Loucy (cell line): ENCODE measurements around the gene DNAJC11.
A peak's percentile ranks its signal among the peaks of the same experiment; 100 is the strongest.

ENCODE experiments used
- H2AFZ ChIP-seq: fragments of 200-600 bp; sonication (generic); 2 replicates; pipeline ENCODE4 v1.6.0; 2016; ENCODE audit warnings: antibody characterized with exemption, mild to moderate bottlenecking, low read length, moderate library complexity
- H3F3A ChIP-seq: fragments of 200-600 bp; 2 replicates; pipeline ENCODE4 v1.6.0; 2016; ENCODE audit warnings: antibody characterized with exemption, low read depth, mild to moderate bottlenecking
- H3K27me3 ChIP-seq: fragments of 200-600 bp; sonication (generic); 2 replicates; pipeline ENCODE4 v1.6.1; 2014; ENCODE audit warnings: low read length, mild to moderate bottlenecking; ENCODE audit not compliant: insufficient read depth, poor library complexity, severe bottlenecking
- H3K36me3 ChIP-seq: fragments of 200-600 bp; sonication (generic); 2 replicates; pipeline ENCODE4 v1.6.1; 2016; ENCODE audit warnings: low read length; ENCODE audit not compliant: insufficient read depth
- H3K4me1 ChIP-seq: fragments of 200-600 bp; sonication (generic); 2 replicates; pipeline ENCODE4 v1.5.1; 2014; ENCODE audit warnings: low read length, mild to moderate bottlenecking; ENCODE audit not compliant: insufficient read depth, poor library complexity, severe bottlenecking
- H3K4me2 ChIP-seq: fragments of 200-600 bp; sonication (generic); 2 replicates; pipeline ENCODE4 v1.6.0; 2014; ENCODE audit warnings: antibody characterized with exemption, low read length, low read depth, mild to moderate bottlenecking; ENCODE audit not compliant: poor library complexity, severe bottlenecking
- H3K4me3 ChIP-seq: fragments of 200-600 bp; sonication (generic); 2 replicates; pipeline ENCODE4 v1.5.1; 2014; ENCODE audit warnings: low read length, mild to moderate bottlenecking, mixed read lengths; ENCODE audit not compliant: poor library complexity, severe bottlenecking
- H3K79me2 ChIP-seq: fragments of 200-600 bp; sonication (generic); 2 replicates; pipeline ENCODE4 v1.6.1; 2014; ENCODE audit warnings: low read length; ENCODE audit not compliant: insufficient read depth
- H3K9ac ChIP-seq: fragments of 200-600 bp; sonication (generic); 2 replicates; pipeline ENCODE4 v1.6.0; 2014; ENCODE audit warnings: mild to moderate bottlenecking, low read depth, low read length, moderate library complexity; ENCODE audit not compliant: poor library complexity, severe bottlenecking
- H3K9me2 ChIP-seq: fragments of 200-600 bp; sonication (generic); replicated peaks from 2 replicates; pipeline ENCODE4 v1.6.1; 2016; ENCODE audit warnings: low read depth, low read length, mixed read lengths
- H3K9me3 ChIP-seq: fragments of 200-600 bp; sonication (generic); 2 replicates; pipeline ENCODE4 v1.6.1; 2014; ENCODE audit warnings: mild to moderate bottlenecking, antibody characterized with exemption, low read length, low read depth; ENCODE audit not compliant: insufficient read depth
- H4K20me1 ChIP-seq: fragments of 200-600 bp; sonication (generic); 2 replicates; pipeline ENCODE4 v1.6.0; 2014; ENCODE audit warnings: antibody characterized with exemption, low read length, mild to moderate bottlenecking; ENCODE audit not compliant: insufficient read depth, poor library complexity, severe bottlenecking
- CTCF ChIP-seq: fragments of 200-600 bp; sonication (generic); conservative IDR thresholded peaks from 2 replicates; pipeline ENCODE4 v1.5.1; 2014; ENCODE audit warnings: mild to moderate bottlenecking, antibody characterized with exemption, low read length
- EZH2phosphoT487 ChIP-seq: fragments of 200-600 bp; IDR thresholded peaks from 2 replicates; pipeline ENCODE4 v1.6.1; 2018; ENCODE audit warnings: antibody characterized with exemption, mild to moderate bottlenecking, moderate library complexity, borderline replicate concordance

DNAJC11 gene

DNA sequence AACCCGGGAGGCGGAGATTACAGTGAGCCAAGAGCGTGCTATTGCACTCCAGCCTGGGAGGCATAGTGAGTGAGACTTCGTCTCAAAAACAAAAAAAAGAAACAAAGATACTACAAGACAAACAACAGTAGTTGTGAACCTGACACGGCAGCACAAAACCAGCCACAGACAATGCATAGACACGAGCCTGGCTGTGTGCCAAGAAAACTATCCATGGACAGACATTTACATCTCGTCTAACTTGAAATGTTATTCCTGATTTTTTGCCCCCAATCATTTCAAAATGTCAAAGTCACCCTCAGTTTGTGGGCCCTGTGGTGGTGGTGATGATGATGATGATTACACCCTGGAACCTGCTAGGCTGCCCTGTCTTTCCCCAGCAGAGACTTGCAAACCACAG lies 105.3 kb downstream of the DNAJC11 start:
- H3K4me1 ChIP-seq = peaks cover 28% of the 10 kb centered on the region
- no peaks in the 10 kb centered on the region for H3K9me2 ChIP-seq
- H2AFZ ChIP-seq = no peak overlapping the region
- no peaks in the 10 kb centered on the region for H3F3A ChIP-seq
- H3K79me2 ChIP-seq = peaks cover 57% of the 10 kb centered on the region
- no peak overlapping the region for H3K4me3 ChIP-seq
- no peaks in the 10 kb centered on the region for H3K9me3 ChIP-seq
- TF ChIP-seq CTCF (no peak), EZH2phosphoT487 (no peak)
- no peak overlapping the region for H3K9ac ChIP-seq
- no peaks in the 10 kb centered on the region for H3K27me3 ChIP-seq
- H3K36me3 ChIP-seq = peaks cover 57% of the 10 kb centered on the region; the same call in 1 of the 2 replicates
- peak overlapping the region; percentile 41 for H3K4me2 ChIP-seq
- H4K20me1 ChIP-seq = peaks cover 38% of the 10 kb centered on the region

DNA sequence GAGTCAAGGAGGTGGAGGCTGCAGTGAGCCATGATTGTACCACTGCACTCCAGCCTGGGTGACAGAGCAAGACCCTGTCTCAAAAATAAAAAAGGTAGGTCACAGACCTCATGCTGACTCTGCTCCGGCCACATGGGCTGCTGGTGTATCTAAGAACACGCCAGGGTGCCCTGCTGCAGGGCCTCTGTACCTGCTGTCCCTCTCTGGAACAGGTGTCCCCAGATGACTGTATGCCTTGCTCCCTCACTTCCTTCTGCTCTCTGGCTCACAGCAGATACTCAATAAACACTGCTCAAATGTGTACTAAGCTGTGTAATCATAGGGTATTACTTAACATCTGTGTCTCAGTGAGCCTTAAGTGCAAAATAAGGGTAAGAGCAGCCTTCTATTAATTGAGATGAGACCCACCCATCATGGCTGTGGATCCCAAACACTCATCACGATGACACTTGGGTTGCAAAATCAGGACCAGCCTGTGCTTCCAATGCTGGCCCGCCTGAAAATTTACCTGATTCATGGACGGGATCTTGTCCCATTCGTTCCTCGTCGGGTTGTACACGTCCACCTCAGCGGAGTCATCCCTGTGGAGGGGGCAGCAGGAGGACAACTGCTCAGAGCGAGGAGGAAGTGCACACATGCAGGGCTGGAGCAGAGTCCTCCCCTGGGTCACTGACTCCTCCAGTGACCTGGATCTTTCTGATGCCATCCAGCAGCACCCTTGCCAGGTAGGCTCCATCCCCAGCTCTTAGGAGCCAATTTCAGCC lies 106.5 kb downstream of the DNAJC11 start:
- no peaks in the 10 kb centered on the region for H3F3A ChIP-seq
- no peaks in the 10 kb centered on the region for H3K9me3 ChIP-seq
- no peak overlapping the region for H3K4me2 ChIP-seq
- no peak overlapping the region for H3K9ac ChIP-seq
- H3K79me2 ChIP-seq = peaks cover 45% of the 10 kb centered on the region
- no peaks in the 10 kb centered on the region for H3K27me3 ChIP-seq
- peaks cover 31% of the 10 kb centered on the region for H4K20me1 ChIP-seq
- TF ChIP-seq EZH2phosphoT487 (no peak), CTCF (no peak)
- peaks cover 59% of the 10 kb centered on the region; the same call in 1 of the 2 replicates for H3K36me3 ChIP-seq
- H3K9me2 ChIP-seq = no peaks in the 10 kb centered on the region
- no peak overlapping the region for H3K4me3 ChIP-seq
- no peak overlapping the region for H2AFZ ChIP-seq
- peaks cover 21% of the 10 kb centered on the region for H3K4me1 ChIP-seq

DNA sequence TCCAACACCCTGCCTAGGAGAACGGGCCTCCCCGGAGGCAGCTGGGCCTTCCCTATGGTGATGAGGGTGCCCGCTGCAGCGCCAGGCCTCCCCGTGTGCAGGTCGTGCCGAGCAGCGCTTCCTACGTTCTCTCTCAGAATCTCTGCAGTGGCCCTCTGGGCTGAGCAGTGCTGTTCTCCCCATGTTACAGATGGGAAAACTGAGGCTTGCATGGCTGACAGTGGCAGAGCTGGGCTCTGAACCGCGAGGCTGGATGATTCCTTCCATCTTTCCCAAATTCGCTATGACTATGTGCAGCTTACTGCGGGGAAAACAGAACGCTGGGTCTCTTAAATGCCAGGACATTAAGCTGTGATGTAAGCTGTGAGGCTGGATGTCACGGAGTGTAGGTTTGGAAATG lies 107.8 kb downstream of the DNAJC11 start:
- Histone ChIP-seq H3F3A (no peaks in the 10 kb centered on the region), H3K36me3 (peaks cover 70% of the 10 kb centered on the region; the same call in 1 of the 2 replicates), H3K79me2 (peaks cover 33% of the 10 kb centered on the region), H3K9me3 (no peaks in the 10 kb centered on the region), H3K9me2 (no peaks in the 10 kb centered on the region), H3K4me3 (no peak overlapping the region), H2AFZ (no peak overlapping the region), H3K9ac (no peak overlapping the region), H3K4me2 (no peak overlapping the region), H3K27me3 (no peaks in the 10 kb centered on the region), H3K4me1 (peaks cover 12% of the 10 kb centered on the region), H4K20me1 (peaks cover 22% of the 10 kb centered on the region)
- TF ChIP-seq EZH2phosphoT487 (no peak), CTCF (no peak)
